ENCODE results near the gene RASEF.

- TF ChIP-seq CTCF (IDR thresholded peaks at IDR 0.05) (no peak), POLR2AphosphoS5 (IDR thresholded peaks at IDR 0.05) (no peak), POLR2A (IDR thresholded peaks at IDR 0.05) (no peak), EP300 (IDR thresholded peaks at IDR 0.05) (no peak)
These were observed 56.6 kb downstream of the RASEF start for GRCh38 chr9:83006378-83006777.

All from gastroesophageal sphincter (tissue), 3 donors.